Adrenal gland (tissue), 5 donors: ENCODE data around the gene MCCC1.

ENCODE experiments used
- POLR2A ChIP-seq, 2 donors: fragments of 450-650 bp; IDR thresholded peaks; one replicate each; pipeline ENCODE4 v1.6.1; 2017; ENCODE audit warnings: antibody characterized with exemption in 2 of 2, mild to moderate bottlenecking in 2 of 2, moderate library complexity in 1 of 2
- TF ChIP-seq, protein P1 (sequence below), 6 experiments: fragments of 450-650 bp in 4 of 6; fragments of 200-600 bp in 2 of 6; sonication (generic) in 1 of 6; IDR thresholded peaks; 1 replicate in 5 of 6; 2 replicates in 1 of 6; pipeline versions ENCODE4 v1.5.1 to v1.8.0; 2016 to 2021; ENCODE audit warnings: antibody characterized with exemption in 6 of 6, mild to moderate bottlenecking in 2 of 6, moderate library complexity in 1 of 6
- donor health status: DM: no; HTN: no; CAD: no.

DNA sequence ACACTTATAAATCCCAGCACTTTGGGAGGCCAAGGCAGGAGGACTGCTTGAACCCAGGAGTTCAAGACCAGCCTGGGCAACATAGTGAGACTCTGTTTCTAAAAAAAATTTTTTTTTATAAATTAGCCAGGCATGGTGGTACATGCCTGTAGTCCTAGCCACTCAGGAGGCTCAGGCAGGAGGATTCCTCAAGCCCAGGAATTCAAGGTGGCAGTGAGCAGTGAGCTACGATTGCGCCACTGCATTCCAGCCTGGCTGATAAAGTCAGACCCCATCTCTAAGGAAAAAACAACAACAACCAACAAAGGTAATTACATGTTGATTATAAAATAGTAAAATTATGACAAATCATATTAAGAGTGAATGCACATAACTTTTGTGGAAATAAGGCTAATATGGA is 40.9 kb downstream of the MCCC1 start:
- TF ChIP-seq, protein P1, sequence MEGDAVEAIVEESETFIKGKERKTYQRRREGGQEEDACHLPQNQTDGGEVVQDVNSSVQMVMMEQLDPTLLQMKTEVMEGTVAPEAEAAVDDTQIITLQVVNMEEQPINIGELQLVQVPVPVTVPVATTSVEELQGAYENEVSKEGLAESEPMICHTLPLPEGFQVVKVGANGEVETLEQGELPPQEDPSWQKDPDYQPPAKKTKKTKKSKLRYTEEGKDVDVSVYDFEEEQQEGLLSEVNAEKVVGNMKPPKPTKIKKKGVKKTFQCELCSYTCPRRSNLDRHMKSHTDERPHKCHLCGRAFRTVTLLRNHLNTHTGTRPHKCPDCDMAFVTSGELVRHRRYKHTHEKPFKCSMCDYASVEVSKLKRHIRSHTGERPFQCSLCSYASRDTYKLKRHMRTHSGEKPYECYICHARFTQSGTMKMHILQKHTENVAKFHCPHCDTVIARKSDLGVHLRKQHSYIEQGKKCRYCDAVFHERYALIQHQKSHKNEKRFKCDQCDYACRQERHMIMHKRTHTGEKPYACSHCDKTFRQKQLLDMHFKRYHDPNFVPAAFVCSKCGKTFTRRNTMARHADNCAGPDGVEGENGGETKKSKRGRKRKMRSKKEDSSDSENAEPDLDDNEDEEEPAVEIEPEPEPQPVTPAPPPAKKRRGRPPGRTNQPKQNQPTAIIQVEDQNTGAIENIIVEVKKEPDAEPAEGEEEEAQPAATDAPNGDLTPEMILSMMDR (IDR thresholded peaks at IDR 0.05) = no peak
- TF ChIP-seq POLR2A (IDR thresholded peaks at IDR 0.05) = no peak
